Measurements from ENCODE around the gene KCNK3.
"Not testable (repeated sequence)": the region's sequence is repeated elsewhere in the genome, so short reads cannot be mapped to it uniquely, and the experiment has no call there.

Gene KCNK3

DNA sequence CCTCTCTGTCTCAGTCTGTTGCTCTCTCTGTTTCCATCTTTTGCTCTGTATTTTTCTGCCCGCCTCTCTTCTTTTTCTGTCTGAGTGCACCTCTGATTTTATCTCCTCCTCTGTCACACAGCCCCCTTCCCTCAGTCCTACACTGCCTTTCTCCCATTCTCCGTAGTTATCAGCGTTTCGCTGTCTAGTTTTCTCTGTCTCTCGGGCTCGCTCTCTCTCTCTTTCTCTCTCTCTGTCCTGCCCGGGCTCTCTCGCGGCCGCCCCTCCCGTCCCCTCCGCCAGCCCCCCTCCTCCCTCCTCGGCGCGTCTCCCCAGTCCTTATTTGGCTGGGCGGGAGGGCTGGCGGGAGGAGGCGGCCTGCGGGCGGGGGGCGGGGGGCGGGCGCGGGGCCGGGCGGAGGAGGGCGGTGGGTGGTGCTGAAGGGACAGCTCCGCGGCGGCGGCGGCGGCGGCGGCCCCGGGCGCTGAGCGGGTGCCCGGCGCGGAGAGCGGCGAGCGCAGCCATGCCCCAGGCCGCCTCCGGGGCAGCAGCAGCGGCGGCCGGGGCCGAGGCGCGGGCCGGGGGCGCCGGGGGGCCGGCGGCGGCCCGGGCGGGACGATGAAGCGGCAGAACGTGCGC, at the start of gene KCNK3:
Gene KCNK3 (plus strand): TSS at position 444 of the 618 bp plus-strand sequence. CDS start 154 bp downstream, at position 598.
- no peak for DNase-seq (ENCODE audit: low read depth, low spot score)

GRCh38 chr2:26644188-26644835, 48.2 kb upstream of the KCNK3 start:
- no peak for DNase-seq (ENCODE audit: low read depth, low spot score)

GRCh38 chr2:26645762-26646161, 46.8 kb upstream of the KCNK3 start:
- DNase-seq (ENCODE audit: low read depth, low spot score), result no peak

GRCh38 chr2:26646986-26647672, 45.4 kb upstream of the KCNK3 start:
- DNase-seq (ENCODE audit: low read depth, low spot score), result no peak

DNA sequence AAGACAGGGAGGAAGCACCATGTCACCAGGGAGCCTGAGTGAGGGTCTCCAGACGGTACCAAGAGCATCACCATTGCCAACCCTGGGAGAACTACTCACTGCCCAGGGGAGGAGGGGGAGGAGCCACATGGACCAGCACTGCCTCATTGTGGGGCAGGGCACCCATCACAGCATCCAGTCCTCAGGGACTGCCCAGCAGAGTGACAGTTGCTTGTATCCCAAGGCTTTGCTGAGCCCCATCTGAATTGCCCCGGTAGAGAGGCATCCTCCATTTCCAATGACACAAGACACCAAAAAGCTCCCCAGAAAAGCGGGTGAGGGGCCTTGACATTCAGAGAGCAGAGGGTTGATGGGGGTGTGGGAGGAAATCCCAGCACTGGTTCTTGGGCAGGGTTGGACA, 44.5 kb upstream of the KCNK3 start:
- DNase-seq (ENCODE audit: low read depth, low spot score), result no peak

DNA sequence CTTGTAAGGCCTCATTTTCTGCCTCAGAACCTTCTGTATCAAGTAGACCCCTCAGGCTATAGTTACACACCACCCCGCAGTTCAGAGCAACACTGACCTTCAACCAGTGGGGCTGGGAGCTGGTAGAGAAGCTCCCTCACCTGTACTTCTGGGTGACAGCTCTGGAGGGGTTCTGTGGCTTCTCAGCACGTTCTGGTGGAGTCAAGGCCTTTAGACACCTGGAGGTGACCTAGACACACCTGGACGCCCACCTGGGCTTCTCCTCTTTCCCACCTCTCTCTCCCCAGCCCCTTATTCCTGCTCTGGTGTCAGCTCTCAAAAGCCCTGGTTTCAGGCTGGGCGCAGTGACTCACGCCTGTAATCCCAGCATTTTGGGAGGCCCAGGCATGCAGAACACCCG, 44.0 kb upstream of the KCNK3 start:
- DNase-seq (ENCODE audit: low read depth, low spot score), result no peak

DNA sequence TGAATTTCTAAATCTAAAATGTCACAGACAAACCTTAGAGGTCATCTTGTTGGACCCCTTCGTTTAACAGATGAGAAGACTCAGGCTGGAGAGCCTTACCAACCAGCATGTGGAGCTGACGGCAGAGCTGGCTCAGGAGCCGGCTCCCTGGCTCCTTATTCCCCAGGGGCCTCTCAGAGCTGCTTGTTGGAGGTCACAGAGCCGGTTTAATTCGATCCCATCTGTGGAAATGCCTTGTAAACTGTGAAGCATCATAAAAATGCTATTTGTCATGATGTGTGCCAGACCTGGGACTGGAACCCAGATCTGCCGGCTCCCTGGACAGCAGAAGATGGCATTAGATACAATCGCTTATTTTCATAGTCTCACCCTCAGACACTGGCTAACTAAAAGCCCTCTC, 43.2 kb upstream of the KCNK3 start:
- DNase-seq (ENCODE audit: low read depth, low spot score), result no peak

GRCh38 chr2:26649992-26650712, 42.4 kb upstream of the KCNK3 start:
- DNase-seq (ENCODE audit: low read depth, low spot score), result no peak

- DNase-seq (ENCODE audit: low read depth, low spot score), result no peak
Measured at GRCh38 chr2:26650713-26651469, 41.6 kb upstream of the KCNK3 start.

GRCh38 chr2:26651470-26651771, 41.1 kb upstream of the KCNK3 start:
- DNase-seq (ENCODE audit: low read depth, low spot score), result no peak

DNA sequence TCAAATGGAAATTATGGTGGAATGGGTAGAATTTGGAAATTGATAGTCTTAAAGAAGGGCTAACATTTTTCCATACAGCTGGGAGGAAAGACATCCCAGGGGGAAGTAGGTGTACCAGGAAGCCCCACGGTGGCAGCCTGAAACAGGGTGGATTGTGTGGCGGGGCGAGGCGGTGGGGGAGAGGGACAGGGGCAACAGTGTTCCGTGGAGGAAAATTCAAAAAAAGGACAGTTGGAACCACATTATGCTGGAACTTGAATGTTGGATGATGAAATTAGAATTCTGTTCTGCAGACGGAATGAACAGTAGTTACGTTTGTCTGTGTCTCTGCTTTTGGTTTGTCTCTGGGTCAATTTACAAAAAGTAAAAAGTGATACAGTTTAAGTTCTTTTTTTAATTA, 40.7 kb upstream of the KCNK3 start:
- DNase-seq (ENCODE audit: low read depth, low spot score), result no peak

DNA sequence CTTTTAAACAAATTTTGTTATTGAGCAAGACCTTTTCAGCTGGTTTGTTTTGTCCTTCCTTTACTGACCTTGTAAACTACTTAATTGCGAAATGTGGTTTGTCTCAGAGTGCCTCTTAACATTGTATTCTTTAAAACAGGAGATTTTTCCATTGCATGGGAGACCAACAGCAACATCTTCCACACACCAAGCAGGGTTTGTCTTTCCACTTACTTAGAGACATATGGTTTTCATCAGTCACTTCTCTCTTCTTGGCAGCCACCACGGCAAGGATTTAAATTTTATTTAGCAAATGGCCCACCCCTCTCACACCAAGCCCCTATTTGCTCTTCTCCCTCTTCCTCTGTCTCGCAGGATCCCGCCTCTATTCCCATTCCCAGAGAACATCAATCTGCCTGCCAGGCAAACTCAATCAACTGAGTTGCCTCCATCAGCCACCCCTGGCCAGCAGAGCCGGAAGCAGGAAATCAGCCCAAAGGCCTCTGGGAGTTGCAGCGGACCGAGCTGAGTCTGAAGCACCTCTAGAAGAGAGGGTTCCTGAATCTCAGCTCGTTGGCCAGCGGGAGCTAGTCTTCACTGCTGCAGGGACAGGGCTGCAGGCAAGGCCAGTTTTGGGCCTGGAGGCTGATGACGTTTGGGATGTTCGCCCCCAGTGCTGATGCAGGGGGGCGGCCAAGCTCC, 40.0 kb upstream of the KCNK3 start:
- no peak for DNase-seq (ENCODE audit: low read depth, low spot score)

DNA sequence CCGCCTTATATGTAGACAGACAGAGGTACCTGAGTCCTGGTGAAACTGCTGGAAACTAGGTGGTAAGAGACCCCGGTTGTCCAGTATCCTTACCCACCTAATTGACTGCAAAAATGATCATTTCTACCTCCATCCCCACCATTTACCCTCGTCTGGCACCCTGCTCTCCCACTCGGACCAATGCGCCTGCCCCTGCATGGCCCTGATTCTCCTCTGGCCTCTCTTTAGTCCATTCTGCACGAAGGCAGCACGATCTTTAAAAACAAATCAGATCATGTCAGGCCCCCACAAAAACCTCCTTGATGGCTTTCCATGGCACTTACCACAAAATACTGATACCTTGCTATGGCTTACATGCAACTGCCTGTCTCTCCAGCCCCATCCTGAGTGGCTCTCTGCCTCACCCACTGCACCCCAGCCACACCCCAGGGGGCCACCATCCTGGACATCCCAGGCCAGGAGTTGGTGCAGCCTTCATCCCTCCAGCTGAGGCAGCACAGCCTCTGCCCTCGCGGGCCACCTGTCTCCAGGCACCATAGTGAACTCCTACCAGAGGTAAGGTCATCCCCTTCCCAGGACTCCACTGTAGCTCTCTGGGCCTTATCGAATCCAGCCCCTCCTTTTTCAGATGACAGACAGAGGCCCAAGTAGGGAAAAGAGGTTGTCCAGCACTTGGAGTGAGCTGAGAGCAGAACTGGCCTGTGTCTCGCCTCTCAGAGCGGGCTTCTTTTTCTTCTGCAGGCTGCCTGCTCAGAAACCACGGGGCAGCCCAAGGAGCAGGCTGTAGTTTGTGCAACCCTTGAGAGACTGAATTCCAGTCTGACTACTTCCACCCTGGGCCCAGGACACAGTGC, 39.1 kb upstream of the KCNK3 start:
- no peak for DNase-seq (ENCODE audit: low read depth, low spot score)

DNA sequence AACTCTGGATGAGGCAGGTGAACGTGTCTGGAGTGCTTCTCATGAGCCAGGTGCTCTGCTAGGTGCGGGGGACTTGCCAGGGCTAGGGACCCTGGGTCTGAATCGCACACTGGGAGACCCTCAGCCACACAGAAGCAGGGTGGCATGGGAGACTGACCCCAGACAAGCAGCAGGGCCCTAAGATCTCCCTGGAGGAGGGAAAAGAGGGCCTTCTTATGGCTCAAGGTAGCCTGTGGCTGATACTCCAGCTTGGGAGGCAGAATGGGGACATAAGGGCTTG, 38.5 kb upstream of the KCNK3 start:
- no peak for DNase-seq (ENCODE audit: low read depth, low spot score)

- not testable (repeated sequence) for DNase-seq (ENCODE audit: low read depth, low spot score)
Measured at GRCh38 chr2:26655120-26655519, 37.4 kb upstream of the KCNK3 start.

DNA sequence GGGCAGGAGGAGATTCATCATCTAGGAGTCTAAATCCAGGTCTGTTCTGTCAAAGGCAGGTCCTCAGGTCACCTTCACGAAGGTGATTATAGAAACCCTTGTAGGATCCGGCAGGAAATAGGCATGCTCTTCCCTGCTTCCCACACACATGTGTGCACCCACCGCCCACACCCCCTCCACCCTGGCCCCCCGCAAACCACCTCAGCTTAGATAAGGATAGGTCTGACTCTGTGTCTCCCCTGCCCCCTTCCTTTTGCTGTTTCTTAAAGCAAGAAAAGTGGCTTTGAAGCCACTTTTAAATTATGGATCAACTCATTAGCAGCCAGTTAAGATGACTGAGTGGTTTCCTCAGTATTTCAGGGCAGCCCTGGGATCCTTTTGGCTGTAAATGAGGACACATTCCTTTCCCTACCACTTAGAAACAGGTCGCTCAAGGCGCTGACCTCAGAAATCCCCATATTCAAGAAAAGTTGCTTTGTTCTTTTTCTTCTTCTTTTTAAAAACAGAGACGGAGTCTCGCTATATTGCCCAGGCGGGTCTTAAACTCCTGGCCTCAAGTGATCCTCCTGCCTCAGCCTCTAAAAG, 36.8 kb upstream of the KCNK3 start:
- DNase-seq (ENCODE audit: low read depth, low spot score), result no peak

DNA sequence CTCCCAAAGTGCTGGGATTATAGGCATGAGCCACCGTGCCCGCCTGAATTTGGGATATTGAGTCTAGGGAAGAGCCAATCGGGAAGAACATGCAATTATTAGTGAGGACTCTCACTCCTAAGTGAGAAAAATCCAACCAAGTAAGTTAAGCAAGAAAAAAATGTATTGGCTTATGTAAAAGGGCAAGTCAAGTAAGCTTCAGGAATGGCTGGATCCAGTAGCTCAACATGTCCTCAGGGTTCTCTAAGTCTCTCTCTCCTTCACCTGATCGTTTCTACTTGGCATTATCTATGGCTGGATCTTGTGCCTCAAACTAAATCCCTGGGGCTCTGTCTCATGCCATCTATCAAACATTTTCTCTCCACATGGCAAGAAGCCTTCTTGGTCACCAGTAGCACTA, 35.3 kb upstream of the KCNK3 start:
- DNase-seq (ENCODE audit: low read depth, low spot score), result no peak

- DNase-seq (ENCODE audit: low read depth, low spot score), result no peak
Measured at GRCh38 chr2:26658691-26659346, 33.7 kb upstream of the KCNK3 start.

GRCh38 chr2:26660363-26660962, 32.1 kb upstream of the KCNK3 start:
- no peak for DNase-seq (ENCODE audit: low read depth, low spot score)
